GM21515 (cell line): ENCODE results near the gene CTSC.
"Not testable (repeated sequence)": the region's sequence is repeated elsewhere in the genome, so short reads cannot be mapped to it uniquely, and the experiment has no call there.

Experiments
- ATAC-seq: cut with Tn5 transposase; IDR thresholded peaks from one replicate; pipeline ENCODE4 v1.9.1; 2021; ENCODE audit not compliant: unreplicated experiment

Gene CTSC

GRCh38 chr11:88284336-88285050 is 53.0 kb downstream of the CTSC start:
- no peak for ATAC-seq

GRCh38 chr11:88282747-88283515 is 54.6 kb downstream of the CTSC start:
- no peak for ATAC-seq

- no peak for ATAC-seq
These were observed 56.2 kb downstream of the CTSC start for GRCh38 chr11:88281317-88281712.

- no peak for ATAC-seq
These were observed 56.7 kb downstream of the CTSC start for GRCh38 chr11:88280673-88281316.

GRCh38 chr11:88277349-88277915 is 60.1 kb downstream of the CTSC start:
- no peak for ATAC-seq

GRCh38 chr11:88275636-88276035 is 61.9 kb downstream of the CTSC start:
- no peak for ATAC-seq

GRCh38 chr11:88266919-88267318 is 70.6 kb downstream of the CTSC start:
- no peak for ATAC-seq

GRCh38 chr11:88266157-88266556 is 71.4 kb downstream of the CTSC start:
- no peak for ATAC-seq

GRCh38 chr11:88259431-88259830 is 78.1 kb downstream of the CTSC start:
- ATAC-seq: no peak

- ATAC-seq: no peak
These were observed 85.3 kb downstream of the CTSC start for GRCh38 chr11:88252208-88252607.

GRCh38 chr11:88250566-88251242 is 86.8 kb downstream of the CTSC start:
- no peak for ATAC-seq

- no peak for ATAC-seq
These were observed 87.8 kb downstream of the CTSC start for GRCh38 chr11:88249706-88250105.

GRCh38 chr11:88246696-88247095 is 90.8 kb downstream of the CTSC start:
- ATAC-seq: no peak

GRCh38 chr11:88245576-88245975 is 92.0 kb downstream of the CTSC start:
- ATAC-seq: not testable (repeated sequence)
